ENCODE results near the gene WDR5.

Gene WDR5

GRCh38 chr9:134158753-134159392 lies 23.0 kb downstream of the WDR5 start:
- Mint-ChIP-seq H3K4me3 (no peak overlapping the region), H3K9me3 (peaks cover 0 to 1% of the 10 kb centered on the region in 2 donors), H3K27me3 (no peaks in the 10 kb centered on the region), H3K27ac (peak overlapping the region; percentile 14), H3K36me3 (peaks cover 36 to 56% of the 10 kb centered on the region in 2 donors), H3K4me1 (peaks cover 0 to 4% of the 10 kb centered on the region in 2 donors)
- no peak for DNase-seq
- ATAC-seq (replicated peaks), result no peak

GRCh38 chr9:134159566-134160245 lies 23.8 kb downstream of the WDR5 start:
- Mint-ChIP-seq H3K36me3 (peaks cover 31 to 51% of the 10 kb centered on the region in 2 donors), H3K4me3 (no peak overlapping the region), H3K27me3 (no peaks in the 10 kb centered on the region), H3K27ac (no peak overlapping the region), H3K9me3 (peaks cover 0 to 1% of the 10 kb centered on the region in 2 donors), H3K4me1 (peaks cover 0 to 5% of the 10 kb centered on the region in 2 donors)
- DNase-seq (no peak), ATAC-seq (replicated peaks) (no peak)

GRCh38 chr9:134161647-134162046 lies 25.8 kb downstream of the WDR5 start:
- Mint-ChIP-seq H3K4me3 (no peak overlapping the region), H3K9me3 (peaks cover 0 to 1% of the 10 kb centered on the region in 2 donors), H3K36me3 (peaks cover 20 to 36% of the 10 kb centered on the region in 2 donors), H3K4me1 (peaks cover 0 to 11% of the 10 kb centered on the region in 2 donors), H3K27ac (peak overlapping the region; percentile 78), H3K27me3 (no peaks in the 10 kb centered on the region)
- DNase-seq (no peak), ATAC-seq (replicated peaks) (no peak)

GRCh38 chr9:134162212-134162775 lies 26.4 kb downstream of the WDR5 start:
- Mint-ChIP-seq H3K27ac (peak overlapping the region; percentile 3), H3K9me3 (peaks cover 0 to 1% of the 10 kb centered on the region in 2 donors), H3K4me1 (peaks cover 0 to 11% of the 10 kb centered on the region in 2 donors), H3K4me3 (no peak overlapping the region), H3K27me3 (no peaks in the 10 kb centered on the region), H3K36me3 (peaks cover 13 to 30% of the 10 kb centered on the region in 2 donors)
- DNase-seq (no peak), ATAC-seq (replicated peaks) (no peak)

- H3K27me3 Mint-ChIP-seq, result no peaks in the 10 kb centered on the region
- H3K4me1 Mint-ChIP-seq, result peaks cover 0 to 11% of the 10 kb centered on the region in 2 donors
- peaks cover 9 to 25% of the 10 kb centered on the region in 2 donors for H3K36me3 Mint-ChIP-seq
- ATAC-seq (replicated peaks) (no peak), DNase-seq (no peak)
- no peak overlapping the region for H3K27ac Mint-ChIP-seq
- no peak overlapping the region for H3K4me3 Mint-ChIP-seq
- H3K9me3 Mint-ChIP-seq, result peaks cover 0 to 1% of the 10 kb centered on the region in 2 donors
Observed at GRCh38 chr9:134162926-134163370, 27.1 kb downstream of the WDR5 start.

GRCh38 chr9:134163371-134164196 lies 27.7 kb downstream of the WDR5 start:
- Mint-ChIP-seq H3K36me3 (peaks cover 7 to 21% of the 10 kb centered on the region in 2 donors), H3K27ac (no peak overlapping the region), H3K4me1 (peaks cover 0 to 11% of the 10 kb centered on the region in 2 donors), H3K27me3 (no peaks in the 10 kb centered on the region), H3K4me3 (no peak overlapping the region), H3K9me3 (peaks cover 0 to 1% of the 10 kb centered on the region in 2 donors)
- DNase-seq (peak; percentile 60), ATAC-seq (replicated peaks) (no peak)

- H3K27me3 Mint-ChIP-seq, result no peaks in the 10 kb centered on the region
- no peak overlapping the region for H3K27ac Mint-ChIP-seq
- peaks cover 4 to 16% of the 10 kb centered on the region in 2 donors for H3K36me3 Mint-ChIP-seq
- peaks cover 0 to 1% of the 10 kb centered on the region in 2 donors for H3K9me3 Mint-ChIP-seq
- peaks cover 0 to 11% of the 10 kb centered on the region in 2 donors for H3K4me1 Mint-ChIP-seq
- ATAC-seq (replicated peaks), result no peak
- no peak overlapping the region for H3K4me3 Mint-ChIP-seq
- no peak for DNase-seq
Observed at GRCh38 chr9:134164879-134165278, 29.0 kb downstream of the WDR5 start.

GRCh38 chr9:134165357-134166315 lies 29.8 kb downstream of the WDR5 start:
- peaks cover 4 to 13% of the 10 kb centered on the region in 2 donors for H3K36me3 Mint-ChIP-seq
- peaks cover 0 to 1% of the 10 kb centered on the region in 2 donors for H3K9me3 Mint-ChIP-seq
- peaks cover 0 to 11% of the 10 kb centered on the region in 2 donors for H3K4me1 Mint-ChIP-seq
- DNase-seq (peak; percentile 38), ATAC-seq (replicated peaks) (no peak)
- H3K27me3 Mint-ChIP-seq, result no peaks in the 10 kb centered on the region
- H3K4me3 Mint-ChIP-seq, result no peak overlapping the region
- H3K27ac Mint-ChIP-seq, result no peak overlapping the region

- Mint-ChIP-seq H3K9me3 (peaks cover 0 to 1% of the 10 kb centered on the region in 2 donors), H3K27ac (no peak overlapping the region), H3K4me3 (no peak overlapping the region)
Observed at GRCh38 chr9:134166374-134166773, 30.5 kb downstream of the WDR5 start.

GRCh38 chr9:134167530-134167931 lies 31.6 kb downstream of the WDR5 start:
- H3K4me3 Mint-ChIP-seq, result no peak overlapping the region
- peaks cover 4 to 7% of the 10 kb centered on the region in 2 donors for H3K36me3 Mint-ChIP-seq
- DNase-seq, result no peak
- H3K27ac Mint-ChIP-seq, result no peak overlapping the region
- H3K9me3 Mint-ChIP-seq, result peaks cover 0 to 1% of the 10 kb centered on the region in 2 donors
- peaks cover 0 to 9% of the 10 kb centered on the region in 2 donors for H3K4me1 Mint-ChIP-seq
- no peak for ATAC-seq (replicated peaks)
- no peaks in the 10 kb centered on the region for H3K27me3 Mint-ChIP-seq

More at GRCh38 chr9:134166374-134166773, 30.5 kb downstream of the WDR5 start:
- H3K27me3 Mint-ChIP-seq, result no peaks in the 10 kb centered on the region
- peaks cover 4 to 13% of the 10 kb centered on the region in 2 donors for H3K36me3 Mint-ChIP-seq
- peaks cover 0 to 11% of the 10 kb centered on the region in 2 donors for H3K4me1 Mint-ChIP-seq
- ATAC-seq (replicated peaks) (no peak), DNase-seq (no peak)

- H3K36me3 Mint-ChIP-seq, result peaks cover 1 to 3% of the 10 kb centered on the region in 2 donors
- no peak overlapping the region for H3K4me3 Mint-ChIP-seq
- no peaks in the 10 kb centered on the region for H3K9me3 Mint-ChIP-seq
- no peaks in the 10 kb centered on the region for H3K27me3 Mint-ChIP-seq
- DNase-seq (no peak), ATAC-seq (replicated peaks) (no peak)
- H3K27ac Mint-ChIP-seq, result no peak overlapping the region
- H3K4me1 Mint-ChIP-seq, result peaks cover 2 to 7% of the 10 kb centered on the region in 2 donors
Observed at GRCh38 chr9:134168757-134169550, 33.1 kb downstream of the WDR5 start.

- Mint-ChIP-seq H3K36me3 (peaks cover 1 to 3% of the 10 kb centered on the region in 2 donors), H3K9me3 (no peaks in the 10 kb centered on the region), H3K4me3 (no peak overlapping the region), H3K27ac (peak overlapping the region; percentile 4), H3K4me1 (peaks cover 11 to 16% of the 10 kb centered on the region in 2 donors), H3K27me3 (peaks cover 2 to 4% of the 10 kb centered on the region in 2 donors)
- no peak for ATAC-seq (replicated peaks)
- DNase-seq, result no peak
Observed at GRCh38 chr9:134169724-134170401, 34.0 kb downstream of the WDR5 start.

Data from stimulated activated naive B cell treated with anti-CD40 and anti-IgM and Interleukin-4, amounts not matched to agents 10 μg/mL and 1 μg/mL and 100 μg/mL, for 72 hours (primary cell).